B cell (primary cell): ENCODE data around the gene SLC5A2. TPM values are rescaled to one million over a fixed set of nuclear protein-coding genes. Genes with fewer than 3 reads are reported as not detected.

ENCODE experiments used
- ATAC-seq: fragments of 200-7000 bp; cut with Tn5 transposase; one replicate; pipeline ENCODE4 v1.10.0; 2021; ENCODE audit warnings: low read depth, mild to moderate bottlenecking, moderate number of reproducible peaks, moderate library complexity
- CTCF ChIA-PET: fragments of 350-600 bp; sonication (Branson Sonifier 250); formaldehyde crosslinking; loops from one replicate; lab custom pipeline; 2021; ENCODE audit warnings: antibody characterized with exemption, inconsistent platforms; lab: Charles Lee
- POLR2A ChIA-PET: fragments of 350-600 bp; sonication (Branson Sonifier 250); formaldehyde crosslinking; loops from one replicate; lab custom pipeline; 2021; ENCODE audit warnings: antibody characterized with exemption; lab: Charles Lee
- DNase-seq: peaks from one replicate; pipeline ENCODE4 v3.0.0; 2013
- H2AFZ ChIP-seq: 2 replicates; pipeline ENCODE4 v1.6.1; 2012; ENCODE audit warnings: mild to moderate bottlenecking, low read depth, low read length; ENCODE audit not compliant: insufficient read depth, poor library complexity, severe bottlenecking
- H3K27ac ChIP-seq, 2 donors: 1 replicate in 1 of 2; 2 replicates in 1 of 2; pipeline ENCODE4 v1.5.1; 2012 to 2013; ENCODE audit warnings: low read length in 2 of 2, mild to moderate bottlenecking in 2 of 2, moderate library complexity in 1 of 2
- H3K27me3 ChIP-seq, 4 experiments: fragments of 200-600 bp in 1 of 4; sonication (generic) in 1 of 4; replicated peaks in 1 of 4; 1 replicate in 2 of 4; 2 replicates in 2 of 4; pipeline versions ENCODE4 v1.6.1 to v1.7.0; 2013 to 2016; ENCODE audit warnings: low read length in 3 of 4, mild to moderate bottlenecking in 2 of 4, mixed read lengths in 1 of 4, moderate library complexity in 1 of 4; ENCODE audit not compliant: insufficient read depth in 4 of 4, control insufficient read depth in 3 of 4; ENCODE audit errors: control extremely low read depth in 1 of 4
- H3K36me3 ChIP-seq, 2 experiments: replicated peaks in 1 of 2; 1 replicate in 1 of 2; 2 replicates in 1 of 2; pipeline versions ENCODE4 v1.6.1 to v1.7.1; 2013; ENCODE audit warnings: low read length in 1 of 2; ENCODE audit not compliant: insufficient read depth in 2 of 2, control insufficient read depth in 1 of 2; ENCODE audit errors: control extremely low read depth in 1 of 2, extremely low read depth in 1 of 2
- H3K4me1 ChIP-seq, 2 donors: fragments of 200-600 bp in 1 of 2; sonication (generic) in 1 of 2; 1 replicate in 1 of 2; 2 replicates in 1 of 2; pipeline versions ENCODE4 v1.5.1 to v1.6.1; 2013 to 2017; ENCODE audit warnings: low read length in 2 of 2; ENCODE audit not compliant: control insufficient read depth in 2 of 2, insufficient read depth in 2 of 2
- H3K4me2 ChIP-seq: replicated peaks from 2 replicates; pipeline ENCODE3; 2012; ENCODE audit warnings: mild to moderate bottlenecking, low read depth, low read length; ENCODE audit not compliant: poor library complexity, severe bottlenecking
- H3K4me3 ChIP-seq, 5 experiments: fragments of 200-600 bp in 1 of 5; sonication (generic) in 1 of 5; 1 replicate in 3 of 5; 2 replicates in 2 of 5; pipeline versions ENCODE4 v1.5.1 to v1.7.0; 2011 to 2016; ENCODE audit warnings: low read length in 4 of 5, mild to moderate bottlenecking in 4 of 5, low read depth in 2 of 5, control low read depth in 1 of 5, moderate library complexity in 1 of 5; ENCODE audit not compliant: insufficient read depth in 1 of 5; ENCODE audit errors: control extremely low read depth in 1 of 5, extremely low read depth in 1 of 5
- H3K79me2 ChIP-seq: fragments of 200-600 bp; sonication (generic); one replicate; pipeline ENCODE4 v1.6.0; 2016; ENCODE audit warnings: low read length; ENCODE audit not compliant: control insufficient read depth, insufficient read depth
- H3K9ac ChIP-seq: fragments of 200-600 bp; sonication (generic); 2 replicates; pipeline ENCODE4 v1.6.1; 2017; ENCODE audit warnings: mild to moderate bottlenecking, low read length, moderate library complexity
- H3K9me3 ChIP-seq, 3 donors: one replicate each; pipeline versions ENCODE4 v1.6.1 to v1.7.1; 2013; ENCODE audit warnings: low read length in 2 of 3; ENCODE audit not compliant: control insufficient read depth in 2 of 3, insufficient read depth in 1 of 3; ENCODE audit errors: control extremely low read depth in 1 of 3
- H4K20me1 ChIP-seq: 2 replicates; pipeline ENCODE4 v1.6.0; 2012; ENCODE audit warnings: mild to moderate bottlenecking, low read length; ENCODE audit not compliant: insufficient read depth, control insufficient read depth, poor library complexity, severe bottlenecking
- H3K27ac Mint-ChIP-seq: one replicate; pipeline ENCODE4 v1.8.0; 2021; ENCODE audit warnings: mixed read lengths
- H3K27me3 Mint-ChIP-seq: one replicate; pipeline ENCODE4 v1.8.0; 2021; ENCODE audit warnings: mixed read lengths
- H3K4me1 Mint-ChIP-seq: one replicate; pipeline ENCODE4 v1.8.0; 2021; ENCODE audit warnings: mixed read lengths
- H3K4me3 Mint-ChIP-seq: one replicate; pipeline ENCODE4 v1.8.0; 2021; ENCODE audit warnings: mixed read lengths
- H3K9me3 Mint-ChIP-seq: one replicate; pipeline ENCODE4 v1.8.0; 2022; ENCODE audit warnings: mixed read lengths; ENCODE audit not compliant: insufficient read depth
- EZH2 ChIP-seq: IDR thresholded peaks from 2 replicates; pipeline ENCODE4 v1.6.1; 2012; ENCODE audit warnings: borderline replicate concordance, low read depth, mild to moderate bottlenecking, moderate library complexity, low read length; ENCODE audit not compliant: insufficient read depth, poor library complexity, severe bottlenecking
- WGBS: methylation state at CpG from one replicate; pipeline ENCODE4 v1.1.5; 2013; ENCODE audit warnings: missing lambda C conversion rate; ENCODE audit not compliant: insufficient coverage; 5-methylcytosine and 5-hydroxymethylcytosine counted together
- intact Hi-C: fragments of 100-400 bp; cut with micrococcal nuclease; formaldehyde crosslinking; loops from one replicate; pipeline ENCODE4 v1.10.0; 2022
- polyA plus RNA-seq: library from polyadenylated mRNA; depleted of rRNA; stranded (reverse); fragments of >200 nt; gene quantifications from 2 replicates; pipeline ENCODE4 v1.2.3, GENCODE V29; 2012
- total RNA-seq, 2 donors: library from RNA; stranded (reverse); fragments of 120-200 nt in 1 of 2; gene quantifications; 1 replicate in 1 of 2; 2 replicates in 1 of 2; pipeline versions ENCODE4 v1.2.3 to v1.2.4, GENCODE V29; 2013 to 2022
- TF ChIP-seq, protein P1 (sequence below): fragments of 200-600 bp; IDR thresholded peaks from one replicate; pipeline ENCODE4 v1.8.0; 2022; ENCODE audit warnings: antibody characterized with exemption, mild to moderate bottlenecking

SLC5A2 gene
- total and polyA plus RNA-seq, 2 donors (not counting 1 experiment from before 2014, with no cell fraction given): 0.67 to 0.69 TPM

DNA sequence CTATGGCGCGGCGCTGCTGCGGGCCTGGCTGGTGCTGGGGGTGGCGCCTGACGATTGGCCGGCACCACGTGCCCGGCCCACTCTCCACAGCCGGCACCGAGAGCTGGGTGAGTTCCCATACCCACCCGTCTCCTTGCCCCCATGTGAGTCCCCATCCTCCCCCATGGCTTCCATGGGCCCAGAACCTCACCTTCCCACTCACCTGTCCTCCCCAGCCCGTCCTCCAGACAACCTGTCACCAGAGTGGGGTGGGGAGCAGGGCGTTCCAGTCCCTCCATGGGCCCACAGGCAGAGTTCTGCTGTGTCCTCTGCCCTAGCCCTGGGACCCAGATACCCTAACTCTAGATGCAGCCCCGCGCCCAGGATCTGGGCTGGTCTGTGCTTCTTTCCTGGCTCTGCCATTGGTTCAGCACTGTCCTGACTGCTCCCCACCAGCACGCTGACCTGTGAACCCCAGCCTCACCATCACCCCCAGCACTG, 18.1 kb upstream of the SLC5A2 start:
- Histone ChIP-seq H4K20me1 (no peaks in the 10 kb centered on the region), H3K4me1 (peaks cover 19 to 22% of the 10 kb centered on the region in 2 donors), H3K9ac (no peak overlapping the region), H3K79me2 (peaks cover 7% of the 10 kb centered on the region), H2AFZ (no peak overlapping the region), H3K27ac (no peak overlapping the region), H3K36me3 (peaks cover 0 to 20% of the 10 kb centered on the region in 2 experiments), H3K4me3 (no peak overlapping the region), H3K9me3 (no peaks in the 10 kb centered on the region), H3K4me2 (no peak overlapping the region), H3K27me3 (no peaks in the 10 kb centered on the region)
- no peaks in the 10 kb centered on the region for H3K27me3 Mint-ChIP-seq
- POLR2A ChIA-PET: interaction anchor here (0.6 kb wide), 1 partner anchor 323 kb away, joined by 3 read pairs; no protein-coding TSS in a partner anchor
- DNase-seq (no peak), ATAC-seq (no peak)
- CTCF ChIA-PET: no interaction called here
- TF ChIP-seq EZH2: no peak
- TF ChIP-seq, protein P1, sequence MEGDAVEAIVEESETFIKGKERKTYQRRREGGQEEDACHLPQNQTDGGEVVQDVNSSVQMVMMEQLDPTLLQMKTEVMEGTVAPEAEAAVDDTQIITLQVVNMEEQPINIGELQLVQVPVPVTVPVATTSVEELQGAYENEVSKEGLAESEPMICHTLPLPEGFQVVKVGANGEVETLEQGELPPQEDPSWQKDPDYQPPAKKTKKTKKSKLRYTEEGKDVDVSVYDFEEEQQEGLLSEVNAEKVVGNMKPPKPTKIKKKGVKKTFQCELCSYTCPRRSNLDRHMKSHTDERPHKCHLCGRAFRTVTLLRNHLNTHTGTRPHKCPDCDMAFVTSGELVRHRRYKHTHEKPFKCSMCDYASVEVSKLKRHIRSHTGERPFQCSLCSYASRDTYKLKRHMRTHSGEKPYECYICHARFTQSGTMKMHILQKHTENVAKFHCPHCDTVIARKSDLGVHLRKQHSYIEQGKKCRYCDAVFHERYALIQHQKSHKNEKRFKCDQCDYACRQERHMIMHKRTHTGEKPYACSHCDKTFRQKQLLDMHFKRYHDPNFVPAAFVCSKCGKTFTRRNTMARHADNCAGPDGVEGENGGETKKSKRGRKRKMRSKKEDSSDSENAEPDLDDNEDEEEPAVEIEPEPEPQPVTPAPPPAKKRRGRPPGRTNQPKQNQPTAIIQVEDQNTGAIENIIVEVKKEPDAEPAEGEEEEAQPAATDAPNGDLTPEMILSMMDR: no peak
- H3K27ac Mint-ChIP-seq: no peak overlapping the region
- no peak overlapping the region for H3K4me3 Mint-ChIP-seq
- H3K4me1 Mint-ChIP-seq: peaks cover 40% of the 10 kb centered on the region
- H3K9me3 Mint-ChIP-seq: no peaks in the 10 kb centered on the region
- WGBS: 98% methylated on average over 16 of the region's 17 CpGs
- intact Hi-C loops: no loop called here

DNA sequence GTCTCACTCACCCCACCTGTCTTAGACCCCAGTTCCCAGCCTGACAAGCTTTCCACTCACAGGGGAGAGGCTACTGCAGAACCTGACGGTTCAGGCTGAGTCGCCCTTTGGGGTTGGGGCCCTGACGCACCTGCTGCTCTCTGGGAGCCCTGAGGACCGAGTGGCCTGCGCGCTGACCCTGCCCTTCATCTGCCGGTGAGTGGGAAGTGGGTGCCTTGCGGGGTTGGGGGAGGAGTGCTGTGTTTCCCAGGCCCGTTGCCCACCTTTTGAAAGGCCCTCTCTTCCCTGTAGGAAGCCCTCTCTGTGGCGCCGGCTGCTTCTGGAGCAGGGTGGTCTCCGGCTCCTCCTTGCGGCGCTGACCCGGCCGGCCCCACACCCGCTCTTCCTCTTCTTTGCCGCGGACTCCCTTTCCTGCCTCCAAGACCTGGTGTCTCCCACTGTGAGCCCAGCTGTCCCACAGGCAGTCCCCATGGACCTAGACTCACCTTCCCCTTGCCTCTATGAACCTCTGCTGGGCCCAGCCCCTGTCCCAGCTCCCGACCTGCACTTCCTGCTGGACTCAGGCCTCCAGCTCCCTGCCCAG, 17.0 kb upstream of the SLC5A2 start:
- Mint-ChIP-seq H3K27me3 (no peaks in the 10 kb centered on the region), H3K4me1 (peaks cover 32% of the 10 kb centered on the region), H3K9me3 (no peaks in the 10 kb centered on the region), H3K27ac (no peak overlapping the region), H3K4me3 (no peak overlapping the region)
- POLR2A ChIA-PET: no interaction called here
- no peak overlapping the region for H3K27ac ChIP-seq
- H3K4me3 ChIP-seq: no peak overlapping the region
- intact Hi-C loops: no loop called here
- peaks cover 0 to 2% (median 0%) of the 10 kb centered on the region in 4 experiments for H3K27me3 ChIP-seq
- H3K9me3 ChIP-seq: no peaks in the 10 kb centered on the region
- H2AFZ ChIP-seq: no peak overlapping the region
- H3K9ac ChIP-seq: no peak overlapping the region
- H3K79me2 ChIP-seq: peaks cover 7% of the 10 kb centered on the region
- DNase-seq (no peak), ATAC-seq (no peak)
- TF ChIP-seq, protein P1: no peak
- TF ChIP-seq EZH2: no peak
- H3K4me2 ChIP-seq: no peak overlapping the region
- H3K36me3 ChIP-seq: peaks cover 0 to 20% of the 10 kb centered on the region in 2 experiments
- H4K20me1 ChIP-seq: no peaks in the 10 kb centered on the region
- 72% methylated on average over 18 of the region's 20 CpGs for WGBS
- peaks cover 12% of the 10 kb centered on the region in 2 donors for H3K4me1 ChIP-seq
- CTCF ChIA-PET: no interaction called here
